HEK293 (cell line): ENCODE measurements around the gene NOXO1.

Experiments
- BCL11A ChIP-seq: fragments of 450-650 bp; formaldehyde crosslinking; IDR thresholded peaks from 2 replicates; pipeline ENCODE4 v1.5.1; 2016; ENCODE audit warnings: low read depth, missing biosample characterization, missing genetic modification characterization
- GLIS2 ChIP-seq: fragments of 450-650 bp; formaldehyde crosslinking; IDR thresholded peaks from 2 replicates; pipeline ENCODE4 v1.5.1; 2016; ENCODE audit warnings: missing biosample characterization, missing genetic modification characterization
- KLF16 ChIP-seq: fragments of 450-650 bp; formaldehyde crosslinking; IDR thresholded peaks from 2 replicates; pipeline ENCODE4 v1.5.1; 2017; ENCODE audit warnings: missing biosample characterization, missing genetic modification characterization
- KLF7 ChIP-seq: fragments of 450-650 bp; formaldehyde crosslinking; IDR thresholded peaks from 2 replicates; pipeline ENCODE4 v1.5.1; 2016; ENCODE audit warnings: missing biosample characterization, missing genetic modification characterization, borderline replicate concordance
- KLF8 ChIP-seq: fragments of 450-650 bp; formaldehyde crosslinking; IDR thresholded peaks from 2 replicates; pipeline ENCODE4 v1.5.1; 2016; ENCODE audit warnings: missing biosample characterization, missing genetic modification characterization
- OSR2 ChIP-seq: fragments of 450-650 bp; formaldehyde crosslinking; IDR thresholded peaks from 2 replicates; pipeline ENCODE4 v1.5.1; 2016; ENCODE audit warnings: missing biosample characterization, missing genetic modification characterization
- RBAK ChIP-seq: fragments of 450-650 bp; formaldehyde crosslinking; IDR thresholded peaks from 2 replicates; pipeline ENCODE4 v1.5.1; 2016; ENCODE audit warnings: missing biosample characterization, missing genetic modification characterization
- SP2 ChIP-seq: fragments of 450-650 bp; formaldehyde crosslinking; IDR thresholded peaks from 2 replicates; pipeline ENCODE4 v1.5.1; 2016; ENCODE audit warnings: missing biosample characterization, missing genetic modification characterization
- SP3 ChIP-seq: fragments of 450-650 bp; formaldehyde crosslinking; IDR thresholded peaks from 2 replicates; pipeline ENCODE4 v1.5.1; 2016; ENCODE audit warnings: missing biosample characterization, missing genetic modification characterization
- SP7 ChIP-seq: fragments of 450-650 bp; formaldehyde crosslinking; IDR thresholded peaks from 2 replicates; pipeline ENCODE4 v1.5.1; 2016; ENCODE audit warnings: missing biosample characterization, missing genetic modification characterization
- ZBTB7A ChIP-seq: fragments of 450-650 bp; formaldehyde crosslinking; IDR thresholded peaks from 2 replicates; pipeline ENCODE4 v1.5.1; 2016; ENCODE audit warnings: low read depth, missing biosample characterization, missing genetic modification characterization
- ZEB2 ChIP-seq: fragments of 450-650 bp; formaldehyde crosslinking; IDR thresholded peaks from 2 replicates; pipeline ENCODE4 v1.5.1; 2016; ENCODE audit warnings: missing biosample characterization, missing genetic modification characterization
- ZNF138 ChIP-seq: fragments of 450-650 bp; formaldehyde crosslinking; IDR thresholded peaks from 2 replicates; pipeline ENCODE4 v1.5.1; 2016; ENCODE audit warnings: missing biosample characterization, missing genetic modification characterization, borderline replicate concordance
- ZNF19 ChIP-seq: fragments of 450-650 bp; formaldehyde crosslinking; IDR thresholded peaks from 2 replicates; pipeline ENCODE4; 2016; ENCODE audit warnings: missing biosample characterization, missing genetic modification characterization, low read depth
- ZNF341 ChIP-seq: fragments of 450-650 bp; formaldehyde crosslinking; IDR thresholded peaks from 2 replicates; pipeline ENCODE4; 2016; ENCODE audit warnings: low read depth, missing biosample characterization, missing genetic modification characterization
- ZNF561 ChIP-seq: fragments of 450-650 bp; IDR thresholded peaks from 2 replicates; pipeline ENCODE4 v1.5.1; 2018; ENCODE audit warnings: missing biosample characterization, missing genetic modification characterization, borderline replicate concordance
- ZNF623 ChIP-seq: fragments of 450-650 bp; formaldehyde crosslinking; IDR thresholded peaks from 2 replicates; pipeline ENCODE4 v1.5.1; 2016; ENCODE audit warnings: missing biosample characterization, missing genetic modification characterization
- ZNF654 ChIP-seq: fragments of 450-650 bp; formaldehyde crosslinking; IDR thresholded peaks from 2 replicates; pipeline ENCODE4 v1.5.1; 2016; ENCODE audit warnings: low read depth, missing biosample characterization, missing genetic modification characterization
- ZNF660 ChIP-seq: fragments of 450-650 bp; IDR thresholded peaks from 2 replicates; pipeline ENCODE4 v1.5.1; 2018; ENCODE audit warnings: missing biosample characterization, mild to moderate bottlenecking, missing genetic modification characterization
- ZNF76 ChIP-seq: fragments of 450-650 bp; formaldehyde crosslinking; IDR thresholded peaks from 2 replicates; pipeline ENCODE4; 2016; ENCODE audit warnings: low read depth, missing biosample characterization, missing genetic modification characterization, borderline replicate concordance
- ZNF830 ChIP-seq: fragments of 450-650 bp; IDR thresholded peaks from 2 replicates; pipeline ENCODE4 v1.5.0; 2018; ENCODE audit warnings: missing biosample characterization, missing genetic modification characterization, low read depth, mild to moderate bottlenecking, moderate library complexity
- TF ChIP-seq, protein P1 (sequence below): fragments of 450-650 bp; formaldehyde crosslinking; IDR thresholded peaks from 2 replicates; pipeline ENCODE4 v1.5.1; 2016; ENCODE audit warnings: missing biosample characterization, missing genetic modification characterization
- TF ChIP-seq, protein P2 (sequence below): sonication (generic); formaldehyde crosslinking; IDR thresholded peaks from 2 replicates; pipeline ENCODE4 v1.8.1; 2022; ENCODE audit warnings: mild to moderate bottlenecking, moderate library complexity, missing genetic modification reagents
- TF ChIP-seq, protein P3 (sequence below): fragments of 450-650 bp; formaldehyde crosslinking; IDR thresholded peaks from 2 replicates; pipeline ENCODE4 v1.5.1; 2016; ENCODE audit warnings: missing biosample characterization, missing genetic modification characterization
- TF ChIP-seq, protein P4 (sequence below): fragments of 450-650 bp; formaldehyde crosslinking; IDR thresholded peaks from 2 replicates; pipeline ENCODE4 v1.5.1; 2017; ENCODE audit warnings: missing biosample characterization, missing genetic modification characterization
- TF ChIP-seq, protein P5 (sequence below): fragments of 450-650 bp; formaldehyde crosslinking; IDR thresholded peaks from 2 replicates; pipeline ENCODE4 v1.5.1; 2016; ENCODE audit warnings: missing biosample characterization, missing genetic modification characterization
- TF ChIP-seq, protein P6 (sequence below): fragments of 450-650 bp; formaldehyde crosslinking; IDR thresholded peaks from 2 replicates; pipeline ENCODE4 v1.5.1; 2016; ENCODE audit warnings: missing biosample characterization, missing genetic modification characterization
- TF ChIP-seq, protein P7 (sequence below): fragments of 450-650 bp; formaldehyde crosslinking; IDR thresholded peaks from 2 replicates; pipeline ENCODE4 v1.5.1; 2016; ENCODE audit warnings: missing biosample characterization, missing genetic modification characterization

NOXO1 gene

DNA sequence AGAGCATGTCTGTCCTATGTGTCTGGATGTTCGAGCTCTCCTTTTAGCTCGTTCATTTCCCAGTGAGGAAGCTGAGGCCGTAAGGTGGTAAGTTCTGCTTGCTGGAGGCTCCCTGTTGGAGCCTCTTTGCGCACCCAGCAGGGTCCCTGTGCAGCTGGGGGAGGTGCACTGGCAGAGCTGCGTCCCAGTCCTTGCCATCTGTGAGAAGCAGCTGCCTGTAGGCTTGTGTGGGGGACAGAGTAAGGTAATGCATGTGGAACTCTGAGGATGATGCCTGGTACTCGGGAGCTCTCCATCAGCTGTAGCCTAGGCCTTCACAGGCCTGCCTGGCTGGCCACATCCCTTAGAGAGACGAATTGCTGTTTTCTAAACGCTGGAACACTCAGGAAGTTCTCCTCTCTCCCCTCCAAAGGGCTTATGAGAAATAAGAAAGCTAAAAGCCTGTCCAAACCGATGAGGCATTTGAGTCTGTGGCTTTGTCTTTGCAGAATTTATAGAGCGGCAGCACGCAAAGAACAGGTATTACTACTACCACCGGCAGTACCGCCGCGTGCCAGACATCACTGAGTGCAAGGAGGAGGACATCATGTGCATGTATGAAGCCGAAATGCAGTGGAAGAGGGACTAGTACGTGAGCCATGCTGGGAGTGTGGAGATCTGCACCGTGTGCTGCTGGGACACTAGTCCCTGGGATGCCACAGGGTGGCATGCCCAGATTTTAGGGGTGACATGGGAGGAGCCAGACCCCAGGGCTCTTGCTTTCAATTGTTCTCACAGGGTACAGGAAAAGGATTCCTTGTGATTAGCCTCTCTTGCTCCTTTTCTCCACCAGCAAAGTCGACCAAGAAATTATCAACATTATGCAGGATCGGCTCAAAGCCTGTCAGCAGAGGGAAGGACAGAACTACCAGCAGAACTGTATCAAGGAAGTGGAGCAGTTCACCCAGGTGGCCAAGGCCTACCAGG is 20.3 kb downstream of the NOXO1 start (continued):
- TF ChIP-seq, protein P1, sequence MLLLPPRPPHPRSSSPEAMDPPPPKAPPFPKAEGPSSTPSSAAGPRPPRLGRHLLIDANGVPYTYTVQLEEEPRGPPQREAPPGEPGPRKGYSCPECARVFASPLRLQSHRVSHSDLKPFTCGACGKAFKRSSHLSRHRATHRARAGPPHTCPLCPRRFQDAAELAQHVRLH: peak; percentile 39; the same call in 1 of the 2 replicates
- TF ChIP-seq ZNF660 (tag by site-specific recombination) (0 out of 2 replicates have a peak, but pooled peaks have one; percentile 61), SP2 (tag by site-specific recombination) (no peak), ZNF561 (tag by site-specific recombination) (no peak; the same call in 1 of the 2 replicates), ZEB2 (tag by site-specific recombination) (peak; percentile 82), SP7 (tag by site-specific recombination) (peak; percentile 26), RBAK (tag by site-specific recombination) (no peak), GLIS2 (tag by site-specific recombination) (peak; percentile 45), ZNF623 (tag by site-specific recombination) (no peak), KLF16 (tag by site-specific recombination) (no peak; the same call in 1 of the 2 replicates), ZBTB7A (tag by site-specific recombination) (no peak; the same call in 1 of the 2 replicates), SP3 (no peak), OSR2 (tag by site-specific recombination) (no peak), ZNF19 (tag by site-specific recombination) (no peak), ZNF654 (tag by site-specific recombination) (no peak), KLF8 (tag by site-specific recombination) (peak; percentile 20; the same call in 1 of the 2 replicates), BCL11A (no peak; the same call in 1 of the 2 replicates), ZNF830 (tag by site-specific recombination) (no peak), ZNF138 (tag by site-specific recombination) (no peak), ZNF76 (peak; percentile 91), ZNF341 (tag by site-specific recombination) (peak; percentile 99), KLF7 (tag by site-specific recombination) (no peak)
- TF ChIP-seq, protein P2, sequence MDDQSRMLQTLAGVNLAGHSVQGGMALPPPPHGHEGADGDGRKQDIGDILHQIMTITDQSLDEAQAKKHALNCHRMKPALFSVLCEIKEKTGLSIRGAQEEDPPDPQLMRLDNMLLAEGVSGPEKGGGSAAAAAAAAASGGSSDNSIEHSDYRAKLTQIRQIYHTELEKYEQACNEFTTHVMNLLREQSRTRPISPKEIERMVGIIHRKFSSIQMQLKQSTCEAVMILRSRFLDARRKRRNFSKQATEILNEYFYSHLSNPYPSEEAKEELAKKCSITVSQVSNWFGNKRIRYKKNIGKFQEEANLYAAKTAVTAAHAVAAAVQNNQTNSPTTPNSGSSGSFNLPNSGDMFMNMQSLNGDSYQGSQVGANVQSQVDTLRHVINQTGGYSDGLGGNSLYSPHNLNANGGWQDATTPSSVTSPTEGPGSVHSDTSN: no peak
- TF ChIP-seq, protein P3, sequence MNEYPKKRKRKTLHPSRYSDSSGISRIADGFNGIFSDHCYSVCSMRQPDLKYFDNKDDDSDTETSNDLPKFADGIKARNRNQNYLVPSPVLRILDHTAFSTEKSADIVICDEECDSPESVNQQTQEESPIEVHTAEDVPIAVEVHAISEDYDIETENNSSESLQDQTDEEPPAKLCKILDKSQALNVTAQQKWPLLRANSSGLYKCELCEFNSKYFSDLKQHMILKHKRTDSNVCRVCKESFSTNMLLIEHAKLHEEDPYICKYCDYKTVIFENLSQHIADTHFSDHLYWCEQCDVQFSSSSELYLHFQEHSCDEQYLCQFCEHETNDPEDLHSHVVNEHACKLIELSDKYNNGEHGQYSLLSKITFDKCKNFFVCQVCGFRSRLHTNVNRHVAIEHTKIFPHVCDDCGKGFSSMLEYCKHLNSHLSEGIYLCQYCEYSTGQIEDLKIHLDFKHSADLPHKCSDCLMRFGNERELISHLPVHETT (tag by site-specific recombination): peak; percentile 38; the same call in 1 of the 2 replicates
- TF ChIP-seq, protein P4, sequence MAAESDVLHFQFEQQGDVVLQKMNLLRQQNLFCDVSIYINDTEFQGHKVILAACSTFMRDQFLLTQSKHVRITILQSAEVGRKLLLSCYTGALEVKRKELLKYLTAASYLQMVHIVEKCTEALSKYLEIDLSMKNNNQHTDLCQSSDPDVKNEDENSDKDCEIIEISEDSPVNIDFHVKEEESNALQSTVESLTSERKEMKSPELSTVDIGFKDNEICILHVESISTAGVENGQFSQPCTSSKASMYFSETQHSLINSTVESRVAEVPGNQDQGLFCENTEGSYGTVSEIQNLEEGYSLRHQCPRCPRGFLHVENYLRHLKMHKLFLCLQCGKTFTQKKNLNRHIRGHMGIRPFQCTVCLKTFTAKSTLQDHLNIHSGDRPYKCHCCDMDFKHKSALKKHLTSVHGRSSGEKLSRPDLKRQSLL (tag by site-specific recombination): peak; percentile 92
- TF ChIP-seq, protein P5, sequence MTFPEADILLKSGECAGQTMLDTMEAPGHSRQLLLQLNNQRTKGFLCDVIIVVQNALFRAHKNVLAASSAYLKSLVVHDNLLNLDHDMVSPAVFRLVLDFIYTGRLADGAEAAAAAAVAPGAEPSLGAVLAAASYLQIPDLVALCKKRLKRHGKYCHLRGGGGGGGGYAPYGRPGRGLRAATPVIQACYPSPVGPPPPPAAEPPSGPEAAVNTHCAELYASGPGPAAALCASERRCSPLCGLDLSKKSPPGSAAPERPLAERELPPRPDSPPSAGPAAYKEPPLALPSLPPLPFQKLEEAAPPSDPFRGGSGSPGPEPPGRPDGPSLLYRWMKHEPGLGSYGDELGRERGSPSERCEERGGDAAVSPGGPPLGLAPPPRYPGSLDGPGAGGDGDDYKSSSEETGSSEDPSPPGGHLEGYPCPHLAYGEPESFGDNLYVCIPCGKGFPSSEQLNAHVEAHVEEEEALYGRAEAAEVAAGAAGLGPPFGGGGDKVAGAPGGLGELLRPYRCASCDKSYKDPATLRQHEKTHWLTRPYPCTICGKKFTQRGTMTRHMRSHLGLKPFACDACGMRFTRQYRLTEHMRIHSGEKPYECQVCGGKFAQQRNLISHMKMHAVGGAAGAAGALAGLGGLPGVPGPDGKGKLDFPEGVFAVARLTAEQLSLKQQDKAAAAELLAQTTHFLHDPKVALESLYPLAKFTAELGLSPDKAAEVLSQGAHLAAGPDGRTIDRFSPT (tag by site-specific recombination): peak; percentile 86
- TF ChIP-seq, protein P6, sequence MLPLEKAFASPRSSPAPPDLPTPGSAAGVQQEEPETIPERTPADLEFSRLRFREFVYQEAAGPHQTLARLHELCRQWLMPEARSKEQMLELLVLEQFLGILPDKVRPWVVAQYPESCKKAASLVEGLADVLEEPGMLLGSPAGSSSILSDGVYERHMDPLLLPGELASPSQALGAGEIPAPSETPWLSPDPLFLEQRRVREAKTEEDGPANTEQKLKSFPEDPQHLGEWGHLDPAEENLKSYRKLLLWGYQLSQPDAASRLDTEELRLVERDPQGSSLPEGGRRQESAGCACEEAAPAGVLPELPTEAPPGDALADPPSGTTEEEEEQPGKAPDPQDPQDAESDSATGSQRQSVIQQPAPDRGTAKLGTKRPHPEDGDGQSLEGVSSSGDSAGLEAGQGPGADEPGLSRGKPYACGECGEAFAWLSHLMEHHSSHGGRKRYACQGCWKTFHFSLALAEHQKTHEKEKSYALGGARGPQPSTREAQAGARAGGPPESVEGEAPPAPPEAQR (tag by site-specific recombination): no peak
- TF ChIP-seq, protein P7, sequence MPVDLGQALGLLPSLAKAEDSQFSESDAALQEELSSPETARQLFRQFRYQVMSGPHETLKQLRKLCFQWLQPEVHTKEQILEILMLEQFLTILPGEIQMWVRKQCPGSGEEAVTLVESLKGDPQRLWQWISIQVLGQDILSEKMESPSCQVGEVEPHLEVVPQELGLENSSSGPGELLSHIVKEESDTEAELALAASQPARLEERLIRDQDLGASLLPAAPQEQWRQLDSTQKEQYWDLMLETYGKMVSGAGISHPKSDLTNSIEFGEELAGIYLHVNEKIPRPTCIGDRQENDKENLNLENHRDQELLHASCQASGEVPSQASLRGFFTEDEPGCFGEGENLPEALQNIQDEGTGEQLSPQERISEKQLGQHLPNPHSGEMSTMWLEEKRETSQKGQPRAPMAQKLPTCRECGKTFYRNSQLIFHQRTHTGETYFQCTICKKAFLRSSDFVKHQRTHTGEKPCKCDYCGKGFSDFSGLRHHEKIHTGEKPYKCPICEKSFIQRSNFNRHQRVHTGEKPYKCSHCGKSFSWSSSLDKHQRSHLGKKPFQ (tag by site-specific recombination): no peak; the same call in 1 of the 2 replicates
